HG03139 (cell line): Measurements from ENCODE around the gene BCAS3.
"Not testable (repeated sequence)": the region's sequence is repeated elsewhere in the genome, so short reads cannot be mapped to it uniquely, and the experiment has no call there.

Source experiments
- ATAC-seq: cut with Tn5 transposase; IDR thresholded peaks from one replicate; pipeline ENCODE4 v1.9.1; 2021; ENCODE audit not compliant: unreplicated experiment

The BCAS3 gene

GRCh38 chr17:61352408-61352770 is 674.7 kb downstream of the BCAS3 start:
- no peak for ATAC-seq

GRCh38 chr17:61352781-61353491 is 675.3 kb downstream of the BCAS3 start:
- ATAC-seq: no peak

GRCh38 chr17:61353615-61354014 is 676.0 kb downstream of the BCAS3 start:
- no peak for ATAC-seq

- no peak for ATAC-seq
Observed at GRCh38 chr17:61354895-61355874, 677.5 kb downstream of the BCAS3 start.

- not testable (repeated sequence) for ATAC-seq
Observed at GRCh38 chr17:61357061-61357460, 679.4 kb downstream of the BCAS3 start.

GRCh38 chr17:61359513-61359912 is 681.9 kb downstream of the BCAS3 start:
- not testable (repeated sequence) for ATAC-seq

GRCh38 chr17:61360318-61360943 is 682.8 kb downstream of the BCAS3 start:
- ATAC-seq: no peak

- no peak for ATAC-seq
Observed at GRCh38 chr17:61361084-61361483, 683.4 kb downstream of the BCAS3 start.

GRCh38 chr17:61362396-61362795 is 684.7 kb downstream of the BCAS3 start:
- ATAC-seq: no peak

GRCh38 chr17:61362852-61363600 is 685.4 kb downstream of the BCAS3 start:
- no peak for ATAC-seq

GRCh38 chr17:61363601-61364462 is 686.2 kb downstream of the BCAS3 start:
- ATAC-seq: no peak

GRCh38 chr17:61364463-61364846 is 686.8 kb downstream of the BCAS3 start:
- ATAC-seq: no peak

- no peak for ATAC-seq
Observed at GRCh38 chr17:61366076-61366714, 688.5 kb downstream of the BCAS3 start.

- no peak for ATAC-seq
Observed at GRCh38 chr17:61366715-61367413, 689.2 kb downstream of the BCAS3 start.

GRCh38 chr17:61368049-61368831 is 690.6 kb downstream of the BCAS3 start:
- ATAC-seq: no peak

GRCh38 chr17:61368832-61369450 is 691.3 kb downstream of the BCAS3 start:
- no peak for ATAC-seq

GRCh38 chr17:61369751-61370150 is 692.1 kb downstream of the BCAS3 start:
- no peak for ATAC-seq

- ATAC-seq: no peak
Observed at GRCh38 chr17:61371179-61371578, 693.5 kb downstream of the BCAS3 start.
